Erythroblast (primary cell): ENCODE data around the gene GIPC1.

Experiments used
- GATA1 ChIP-seq: IDR thresholded peaks from 2 replicates; pipeline ENCODE4 v1.6.1; 2011; ENCODE audit warnings: low read depth, mild to moderate bottlenecking, control low read depth, low read length, moderate library complexity
- POLR2A ChIP-seq: IDR thresholded peaks from 2 replicates; pipeline ENCODE4 v1.6.1; 2011; ENCODE audit warnings: mild to moderate bottlenecking, low read length

GRCh38 chr19:14476673-14477401, 19.1 kb downstream of the GIPC1 start:
- TF ChIP-seq POLR2A (no peak), GATA1 (no peak)
